ENCODE measurements around the gene TAS2R31. TPM values are rescaled to one million over a fixed set of nuclear protein-coding genes. Genes with fewer than 3 reads are reported as not detected.

TAS2R31 gene
- total RNA-seq, 1 donor = 7.3 TPM

DNA sequence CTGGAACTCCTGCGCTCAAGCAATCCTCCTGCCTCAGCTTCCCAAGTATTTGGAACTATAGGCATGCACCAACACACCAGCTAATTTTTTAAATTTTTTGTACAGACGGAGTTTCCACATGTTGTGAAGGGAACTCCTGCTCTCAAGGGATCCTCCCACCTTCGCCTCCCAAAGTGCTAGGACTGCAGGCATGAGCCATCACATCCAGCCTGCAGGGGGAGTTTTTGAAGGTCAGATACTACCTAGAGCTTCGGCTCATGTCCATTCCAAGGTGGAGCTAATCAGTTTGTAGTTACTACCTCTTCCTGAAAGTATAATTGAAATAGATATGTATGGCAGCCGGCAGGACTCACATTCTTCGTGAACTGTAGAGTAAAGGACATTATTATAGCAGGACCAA lies 5.1 kb downstream of the TAS2R31 start:
- DNase-seq (ENCODE audit: low read depth) = no peak
- TF ChIP-seq, protein P1, sequence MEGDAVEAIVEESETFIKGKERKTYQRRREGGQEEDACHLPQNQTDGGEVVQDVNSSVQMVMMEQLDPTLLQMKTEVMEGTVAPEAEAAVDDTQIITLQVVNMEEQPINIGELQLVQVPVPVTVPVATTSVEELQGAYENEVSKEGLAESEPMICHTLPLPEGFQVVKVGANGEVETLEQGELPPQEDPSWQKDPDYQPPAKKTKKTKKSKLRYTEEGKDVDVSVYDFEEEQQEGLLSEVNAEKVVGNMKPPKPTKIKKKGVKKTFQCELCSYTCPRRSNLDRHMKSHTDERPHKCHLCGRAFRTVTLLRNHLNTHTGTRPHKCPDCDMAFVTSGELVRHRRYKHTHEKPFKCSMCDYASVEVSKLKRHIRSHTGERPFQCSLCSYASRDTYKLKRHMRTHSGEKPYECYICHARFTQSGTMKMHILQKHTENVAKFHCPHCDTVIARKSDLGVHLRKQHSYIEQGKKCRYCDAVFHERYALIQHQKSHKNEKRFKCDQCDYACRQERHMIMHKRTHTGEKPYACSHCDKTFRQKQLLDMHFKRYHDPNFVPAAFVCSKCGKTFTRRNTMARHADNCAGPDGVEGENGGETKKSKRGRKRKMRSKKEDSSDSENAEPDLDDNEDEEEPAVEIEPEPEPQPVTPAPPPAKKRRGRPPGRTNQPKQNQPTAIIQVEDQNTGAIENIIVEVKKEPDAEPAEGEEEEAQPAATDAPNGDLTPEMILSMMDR (IDR thresholded peaks at IDR 0.05; ENCODE audit: insufficient read depth, low read depth, low read length) = peak; percentile 30
- H3K4me3 ChIP-seq (ENCODE audit: low read depth, low read length) = no peak overlapping the region

DNA sequence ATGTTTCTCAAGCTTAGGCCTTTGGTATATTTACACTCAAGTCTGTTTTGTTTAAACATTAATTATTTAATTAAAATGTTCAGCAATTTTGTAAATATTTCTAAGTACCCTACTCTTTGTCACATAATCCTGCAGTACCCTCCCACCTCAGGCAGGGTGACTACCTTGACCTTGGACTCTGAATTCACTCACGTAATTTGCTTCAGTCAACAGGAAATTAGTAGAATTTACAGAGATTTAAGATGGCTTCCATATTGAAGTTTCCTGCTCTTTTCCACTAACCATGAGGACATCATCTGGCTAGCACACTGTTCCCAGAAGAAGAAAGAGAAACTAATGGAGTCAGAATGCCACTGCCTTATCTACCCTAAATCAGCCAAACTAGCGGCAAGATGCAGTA lies 7.8 kb downstream of the TAS2R31 start:
- no peak for DNase-seq (ENCODE audit: low read depth)
- TF ChIP-seq, protein P1 (IDR thresholded peaks at IDR 0.05; ENCODE audit: insufficient read depth, low read depth, low read length) = no peak

GRCh38 chr12:11022520-11022919 lies 8.7 kb downstream of the TAS2R31 start, which contains the start of gene TAS2R19:
TSS of gene TAS2R19 (minus strand) at chr12:11022620. CDS start at chr12:11022571, 49 bp downstream.
- no peak for DNase-seq (ENCODE audit: low read depth)
- no peak within 1 kb of the TSS for H3K4me3 ChIP-seq (ENCODE audit: low read depth, low read length)
- TF ChIP-seq, protein P1 (IDR thresholded peaks at IDR 0.05; ENCODE audit: insufficient read depth, low read depth, low read length) = no peak

More for the DNA sequence above, 7.8 kb downstream of the TAS2R31 start:
- H3K4me3 ChIP-seq (ENCODE audit: low read depth, low read length) = no peak overlapping the region

GRCh38 chr12:11016937-11017336 lies 14.3 kb downstream of the TAS2R31 start:
- H3K4me3 ChIP-seq (ENCODE audit: low read depth, low read length) = no peak overlapping the region
- TF ChIP-seq, protein P1 (IDR thresholded peaks at IDR 0.05; ENCODE audit: insufficient read depth, low read depth, low read length) = no peak
- no peak for DNase-seq (ENCODE audit: low read depth)

DNA sequence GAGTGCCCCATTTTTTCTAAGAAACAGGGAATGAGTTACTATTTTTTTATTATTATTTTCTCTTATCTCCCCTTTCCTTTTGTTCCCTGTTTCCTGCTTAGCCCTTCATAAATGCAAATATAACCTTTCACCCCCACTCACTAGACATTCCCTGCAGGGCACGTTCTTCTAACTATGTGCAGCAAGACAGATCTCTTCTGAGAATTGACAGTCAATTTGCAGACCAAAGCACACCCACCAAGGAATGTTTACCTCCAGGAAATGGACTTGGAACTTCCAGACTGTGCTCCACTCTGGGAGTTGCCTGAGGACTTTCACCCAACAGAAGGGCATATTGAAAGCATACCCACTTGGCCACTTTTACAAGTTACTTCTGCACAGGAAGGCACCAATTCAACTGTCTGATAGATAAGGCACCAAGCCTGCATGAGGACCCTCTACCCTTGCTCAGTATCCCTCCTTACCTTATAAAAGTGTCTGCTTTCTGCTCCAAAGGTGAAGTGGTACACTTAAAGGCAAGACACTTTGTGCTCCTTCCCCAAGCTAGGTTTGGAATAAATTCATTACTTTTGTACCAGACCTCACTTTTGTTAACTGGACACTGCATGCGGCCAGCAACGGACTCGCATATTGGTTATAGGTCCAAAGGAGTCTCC lies 15.3 kb downstream of the TAS2R31 start:
- no peak for DNase-seq (ENCODE audit: low read depth)
- TF ChIP-seq, protein P1 (IDR thresholded peaks at IDR 0.05; ENCODE audit: insufficient read depth, low read depth, low read length) = no peak
- H3K4me3 ChIP-seq (ENCODE audit: low read depth, low read length) = no peak overlapping the region

DNA sequence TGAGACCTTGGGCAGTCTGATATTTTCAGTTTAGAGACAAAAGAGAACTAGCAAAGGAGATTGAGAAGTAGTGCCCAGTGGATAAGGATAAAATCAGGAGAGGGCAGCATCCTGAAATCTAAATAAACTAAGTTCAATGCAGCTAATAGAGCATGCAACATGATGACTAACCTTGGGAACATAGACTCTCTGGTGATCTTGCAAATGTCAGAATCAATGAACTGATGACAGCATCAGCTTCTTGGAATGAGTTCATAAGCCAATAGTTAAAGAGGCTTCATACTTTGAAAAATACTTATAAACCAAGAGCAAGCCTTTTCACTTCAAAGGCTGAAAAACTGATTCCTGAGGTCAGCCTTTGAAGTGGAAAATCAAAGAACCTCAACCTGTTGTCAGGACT lies 17.0 kb downstream of the TAS2R31 start:
- TF ChIP-seq, protein P1 (IDR thresholded peaks at IDR 0.05; ENCODE audit: insufficient read depth, low read depth, low read length) = no peak
- H3K4me3 ChIP-seq (ENCODE audit: low read depth, low read length) = no peak overlapping the region
- DNase-seq (ENCODE audit: low read depth) = no peak

DNA sequence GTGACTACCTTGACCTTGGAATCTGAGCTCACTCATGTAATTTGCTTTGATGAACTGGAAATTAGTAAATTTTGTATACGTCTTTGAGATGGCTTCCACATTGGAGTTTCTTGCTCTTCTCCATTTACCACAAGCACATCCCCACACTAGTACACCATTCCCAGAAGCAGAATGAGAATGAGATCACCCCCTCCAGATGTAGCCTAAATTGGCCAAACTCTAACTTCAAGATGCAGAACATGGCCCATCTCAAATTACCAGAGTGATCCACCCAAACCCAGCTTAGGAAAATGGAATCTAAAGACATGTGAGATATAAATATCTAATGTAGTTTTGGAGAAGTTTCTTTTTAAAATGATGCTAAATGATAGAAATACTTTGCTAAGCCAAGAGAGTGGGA lies 23.6 kb downstream of the TAS2R31 start:
- DNase-seq (ENCODE audit: low read depth) = no peak
- TF ChIP-seq, protein P1 (IDR thresholded peaks at IDR 0.05; ENCODE audit: insufficient read depth, low read depth, low read length) = no peak
- H3K4me3 ChIP-seq (ENCODE audit: low read depth, low read length) = no peak overlapping the region
